GM18867 (cell line): Measurements from ENCODE around the gene CUTA.

Experiments
- ATAC-seq: cut with Tn5 transposase; IDR thresholded peaks from one replicate; pipeline ENCODE4 v1.9.1; 2021; ENCODE audit warnings: mild to moderate bottlenecking, moderate library complexity; ENCODE audit not compliant: unreplicated experiment

The CUTA gene

GRCh38 chr6:33439956-33440648, 22.2 kb upstream of the CUTA start:
- no peak for ATAC-seq

- no peak for ATAC-seq
Observed at GRCh38 chr6:33438978-33439594, 21.2 kb upstream of the CUTA start.

GRCh38 chr6:33437666-33438065, 19.8 kb upstream of the CUTA start:
- no peak for ATAC-seq

GRCh38 chr6:33434961-33435360, 17.1 kb upstream of the CUTA start:
- ATAC-seq = no peak

GRCh38 chr6:33433544-33434191, 15.8 kb upstream of the CUTA start:
- no peak for ATAC-seq

- no peak for ATAC-seq
Observed at GRCh38 chr6:33433001-33433543, 15.2 kb upstream of the CUTA start.

- no peak for ATAC-seq
Observed at GRCh38 chr6:33432546-33432945, 14.6 kb upstream of the CUTA start.

GRCh38 chr6:33431880-33432541, 14.1 kb upstream of the CUTA start:
- ATAC-seq = no peak

- no peak for ATAC-seq
Observed at GRCh38 chr6:33430991-33431879, 13.3 kb upstream of the CUTA start.

GRCh38 chr6:33430334-33430733, 12.4 kb upstream of the CUTA start:
- no peak for ATAC-seq

GRCh38 chr6:33429750-33430052, 11.8 kb upstream of the CUTA start:
- no peak for ATAC-seq

GRCh38 chr6:33428966-33429749, 11.3 kb upstream of the CUTA start:
- no peak for ATAC-seq

- no peak for ATAC-seq
Observed at GRCh38 chr6:33428224-33428965, 10.5 kb upstream of the CUTA start.

- no peak for ATAC-seq
Observed at GRCh38 chr6:33427585-33428223, 9.8 kb upstream of the CUTA start.

- ATAC-seq = no peak
Observed at GRCh38 chr6:33426590-33427511, 8.9 kb upstream of the CUTA start.

GRCh38 chr6:33425668-33426577, 8.0 kb upstream of the CUTA start:
- no peak for ATAC-seq
